Measurements from ENCODE around the gene HHAT.

DNA sequence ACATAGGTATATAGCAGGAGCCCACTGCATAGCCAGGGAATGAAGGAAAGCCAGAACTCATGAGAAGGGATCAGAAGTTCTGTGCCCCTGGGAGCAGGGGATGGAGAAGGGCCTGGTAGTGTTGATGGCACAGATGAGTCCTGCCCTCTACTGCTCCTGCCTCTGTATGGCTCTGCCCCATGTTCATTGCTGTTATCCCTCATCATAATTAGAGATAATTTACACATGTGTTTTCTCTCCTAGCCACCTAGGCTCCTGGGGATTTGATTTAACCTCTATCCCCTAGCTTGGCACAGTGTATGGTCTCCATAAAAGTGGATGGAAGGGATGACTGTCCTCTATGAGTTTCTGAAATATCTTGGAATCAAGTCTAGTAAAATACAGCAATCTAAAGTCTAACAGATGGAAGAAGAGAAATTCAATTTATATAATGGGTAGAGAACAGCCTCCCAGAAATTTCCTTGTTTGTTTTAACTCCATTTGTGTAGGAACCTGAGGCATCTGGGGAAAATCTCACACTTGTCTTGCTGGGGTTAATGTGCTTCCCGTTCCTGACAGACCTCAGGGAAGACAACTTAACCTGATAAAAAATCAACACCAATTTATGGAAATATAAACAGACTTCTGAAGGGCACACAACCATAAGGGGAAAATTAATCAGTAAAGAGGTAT, 393.8 kb downstream of the HHAT start:
- no peak for TF ChIP-seq ZNF274 (IDR thresholded peaks at IDR 0.05; ENCODE audit: low read depth, low read length)
- no peak for TF ChIP-seq YY1 (IDR thresholded peaks at IDR 0.05; ENCODE audit: insufficient read depth, insufficient read length)
- TF ChIP-seq SUZ12 (IDR thresholded peaks at IDR 0.05; ENCODE audit: extremely low read depth, insufficient read depth, insufficient read length) = no peak
